ENCODE measurements around the gene CXCR4.

DNA sequence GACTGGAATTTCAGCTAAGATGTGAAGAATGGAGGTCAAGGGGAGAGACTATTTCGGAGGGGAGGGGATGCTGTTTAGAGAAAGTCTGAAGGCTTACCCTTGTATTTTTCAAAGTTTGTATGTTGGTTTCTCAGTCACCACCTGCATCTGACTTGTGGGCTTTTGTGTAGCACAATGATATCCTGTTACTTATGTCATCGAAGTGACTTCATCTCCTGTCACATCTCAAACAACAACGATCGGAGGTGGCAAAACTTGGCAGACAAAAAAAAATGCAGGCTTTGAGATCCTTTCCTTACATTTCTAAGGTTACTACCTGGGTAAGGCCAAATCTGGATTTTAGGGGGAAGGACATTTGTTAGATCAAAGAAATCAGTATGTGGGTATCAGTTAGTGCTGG is 11.7 kb upstream of the CXCR4 start:
- TF ChIP-seq, protein P1, sequence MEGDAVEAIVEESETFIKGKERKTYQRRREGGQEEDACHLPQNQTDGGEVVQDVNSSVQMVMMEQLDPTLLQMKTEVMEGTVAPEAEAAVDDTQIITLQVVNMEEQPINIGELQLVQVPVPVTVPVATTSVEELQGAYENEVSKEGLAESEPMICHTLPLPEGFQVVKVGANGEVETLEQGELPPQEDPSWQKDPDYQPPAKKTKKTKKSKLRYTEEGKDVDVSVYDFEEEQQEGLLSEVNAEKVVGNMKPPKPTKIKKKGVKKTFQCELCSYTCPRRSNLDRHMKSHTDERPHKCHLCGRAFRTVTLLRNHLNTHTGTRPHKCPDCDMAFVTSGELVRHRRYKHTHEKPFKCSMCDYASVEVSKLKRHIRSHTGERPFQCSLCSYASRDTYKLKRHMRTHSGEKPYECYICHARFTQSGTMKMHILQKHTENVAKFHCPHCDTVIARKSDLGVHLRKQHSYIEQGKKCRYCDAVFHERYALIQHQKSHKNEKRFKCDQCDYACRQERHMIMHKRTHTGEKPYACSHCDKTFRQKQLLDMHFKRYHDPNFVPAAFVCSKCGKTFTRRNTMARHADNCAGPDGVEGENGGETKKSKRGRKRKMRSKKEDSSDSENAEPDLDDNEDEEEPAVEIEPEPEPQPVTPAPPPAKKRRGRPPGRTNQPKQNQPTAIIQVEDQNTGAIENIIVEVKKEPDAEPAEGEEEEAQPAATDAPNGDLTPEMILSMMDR (IDR thresholded peaks at IDR 0.05): no peak
- no peak for TF ChIP-seq EZH2 (IDR thresholded peaks at IDR 0.05; ENCODE audit: borderline replicate concordance, insufficient read depth, low read depth, low read length, poor library complexity, severe bottlenecking)
